ENCODE measurements around the gene RASGEF1C.
"Not testable (repeated sequence)": the region's sequence is repeated elsewhere in the genome, so short reads cannot be mapped to it uniquely, and the experiment has no call there.

The RASGEF1C gene

DNA sequence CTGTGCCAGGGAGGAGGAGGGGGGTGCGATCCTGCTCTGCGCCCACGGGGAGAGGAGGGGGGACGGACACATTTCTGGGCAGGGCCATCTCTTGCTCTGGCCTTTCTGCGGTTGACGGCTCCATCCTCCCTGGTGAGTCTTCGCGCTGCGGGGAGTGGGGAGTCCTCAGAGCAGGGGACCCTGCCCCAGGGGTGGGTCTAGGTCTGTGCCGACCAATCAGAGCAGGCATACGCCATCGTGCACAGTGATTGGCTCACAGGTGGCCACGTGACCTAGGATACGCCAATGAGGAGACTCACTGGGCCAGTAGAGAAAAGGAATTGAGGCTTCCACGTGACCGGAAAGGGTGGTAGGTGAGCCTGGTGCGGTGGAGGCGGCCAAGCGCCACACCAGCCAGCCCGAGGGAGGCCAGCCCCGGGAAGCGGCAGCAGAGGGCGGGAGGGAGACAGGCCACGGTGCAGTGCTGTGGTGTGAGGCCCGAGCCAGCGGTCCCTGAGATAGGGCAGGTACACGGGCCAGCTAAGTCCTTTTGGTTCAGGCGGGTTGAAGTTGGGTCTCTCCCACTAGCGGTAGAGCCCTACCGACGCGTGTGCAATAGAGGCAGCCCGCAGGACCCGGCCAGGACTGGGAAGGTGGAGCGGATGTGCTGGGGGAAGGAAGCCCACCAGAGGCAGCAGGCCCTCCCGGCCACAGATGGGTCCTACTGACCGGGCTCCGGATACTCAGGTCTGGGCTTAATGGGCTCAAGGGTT is 72.2 kb downstream of the RASGEF1C start:
- no peak for DNase-seq (ENCODE audit: low read depth in 1 of 2, low spot score in 1 of 2)

DNA sequence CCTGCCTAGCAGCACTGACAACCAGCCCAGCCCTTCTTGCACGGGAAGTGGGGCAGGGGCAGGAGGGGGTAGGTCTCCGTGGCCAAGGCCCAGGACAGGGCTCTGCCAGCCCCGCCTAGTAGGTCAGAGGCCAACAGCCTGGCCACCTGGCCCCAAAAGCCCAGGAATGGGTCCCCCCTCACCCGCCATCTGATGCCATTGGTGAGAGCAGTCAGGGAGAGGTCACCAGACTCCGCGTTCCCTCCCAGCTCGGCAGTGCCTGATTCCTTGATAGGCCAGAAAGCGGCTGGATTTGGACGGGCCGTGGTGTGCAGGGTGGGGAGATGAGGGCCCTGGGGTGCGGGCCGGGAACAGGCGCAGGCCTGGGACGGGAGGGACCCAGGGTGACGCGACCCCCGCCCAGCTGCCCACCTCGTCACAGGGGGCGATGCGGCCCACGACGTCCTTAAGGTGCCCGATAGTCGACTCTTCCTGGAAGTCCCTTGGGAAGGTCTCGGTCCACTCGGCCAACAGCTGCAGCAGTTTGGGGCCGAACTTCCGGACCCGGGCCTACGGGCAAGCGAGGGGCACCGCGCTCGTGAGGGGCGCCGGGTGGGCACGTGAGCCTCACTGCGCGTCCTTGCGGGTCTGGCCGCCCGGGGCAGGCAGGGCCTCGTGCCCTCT is 72.9 kb downstream of the RASGEF1C start:
- no peak for DNase-seq (ENCODE audit: low read depth in 1 of 2, low spot score in 1 of 2)

DNA sequence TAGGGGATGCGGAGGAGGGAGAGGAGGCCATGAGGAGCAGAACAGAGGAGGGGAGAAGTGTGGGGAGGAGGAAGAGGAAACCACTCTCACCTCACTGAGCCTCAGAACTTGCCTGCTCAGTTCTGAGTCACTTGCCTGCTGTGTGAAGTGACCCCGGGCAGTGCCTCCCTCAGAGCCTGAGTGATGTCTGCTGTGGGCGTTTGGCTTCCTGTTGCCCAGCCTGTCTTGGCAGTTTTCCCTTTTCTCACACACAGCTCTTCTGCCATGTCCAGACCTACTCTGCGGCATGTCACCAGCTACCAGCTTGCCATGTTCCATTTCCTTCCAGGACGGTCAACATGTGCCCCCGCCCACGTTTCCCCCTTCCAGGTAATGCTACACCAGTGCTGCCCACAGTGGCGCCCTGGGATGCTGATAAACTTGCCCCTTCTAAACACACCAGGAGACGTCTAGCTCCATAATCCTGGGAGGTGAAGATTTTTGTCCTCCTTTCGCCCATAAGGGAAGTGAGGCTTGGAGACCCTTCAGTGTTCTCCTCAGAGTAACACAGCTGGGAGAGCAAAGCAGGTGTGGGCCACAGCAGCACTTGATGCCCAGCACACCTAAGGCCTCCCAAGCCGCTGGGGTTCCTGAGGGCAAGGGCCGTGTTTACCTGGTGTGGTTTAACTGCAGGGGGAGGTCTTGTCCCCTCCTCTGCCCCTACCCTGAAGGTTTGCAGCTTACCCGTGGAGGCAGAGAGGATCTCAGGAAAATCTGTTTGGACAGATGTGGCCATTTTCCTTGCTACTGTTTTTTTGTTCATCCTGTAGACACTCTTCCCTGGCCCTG is 73.7 kb downstream of the RASGEF1C start:
- DNase-seq (ENCODE audit: low read depth in 1 of 2, low spot score in 1 of 2): no peak

DNA sequence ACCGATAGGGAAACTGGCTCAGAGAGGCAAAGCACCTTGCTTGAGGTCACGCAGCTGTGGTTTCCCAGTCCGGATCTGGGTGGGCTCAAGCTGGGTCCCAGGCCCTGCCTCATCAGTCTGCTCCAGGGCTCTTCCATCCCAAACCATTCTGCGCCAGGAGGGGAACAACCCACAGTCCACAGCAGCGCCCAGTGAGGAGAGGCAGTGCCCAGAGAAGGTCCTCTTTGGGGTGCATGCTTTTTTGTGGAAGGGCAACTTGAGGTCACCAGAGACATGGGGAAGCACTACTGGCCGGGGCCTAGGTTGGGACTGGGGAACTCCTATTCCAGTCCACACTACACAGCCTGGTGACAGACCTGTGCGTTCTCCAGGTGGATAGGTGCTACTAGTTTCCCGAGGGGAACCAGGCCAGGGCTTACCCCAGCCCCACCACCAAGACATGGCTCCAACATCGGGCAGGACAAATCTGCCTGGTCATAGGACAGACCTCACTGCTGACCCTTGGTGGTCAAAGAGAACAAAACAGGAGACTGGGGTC is 75.0 kb downstream of the RASGEF1C start:
- DNase-seq (ENCODE audit: low read depth in 1 of 2, low spot score in 1 of 2): no peak

DNA sequence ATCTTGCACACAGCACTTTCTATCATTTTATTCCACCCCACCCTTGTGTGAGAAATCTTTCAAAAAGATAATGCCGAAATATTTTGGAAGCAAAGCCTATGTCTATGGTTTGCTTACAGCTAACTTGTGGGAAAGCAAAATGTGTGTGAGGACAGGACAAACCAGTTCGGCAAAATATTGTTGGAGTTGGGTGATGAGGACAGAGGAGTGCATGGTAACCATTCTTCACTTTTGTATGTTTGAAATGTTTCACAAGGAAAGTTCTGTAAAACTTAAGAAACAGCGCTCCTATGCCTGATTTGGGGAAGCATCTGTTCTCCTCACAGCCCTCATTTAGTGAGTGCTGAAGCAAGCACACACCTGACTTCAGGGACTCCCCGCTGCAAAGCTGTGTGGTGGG is 75.5 kb downstream of the RASGEF1C start:
- DNase-seq (ENCODE audit: low read depth in 1 of 2, low spot score in 1 of 2): no peak

DNA sequence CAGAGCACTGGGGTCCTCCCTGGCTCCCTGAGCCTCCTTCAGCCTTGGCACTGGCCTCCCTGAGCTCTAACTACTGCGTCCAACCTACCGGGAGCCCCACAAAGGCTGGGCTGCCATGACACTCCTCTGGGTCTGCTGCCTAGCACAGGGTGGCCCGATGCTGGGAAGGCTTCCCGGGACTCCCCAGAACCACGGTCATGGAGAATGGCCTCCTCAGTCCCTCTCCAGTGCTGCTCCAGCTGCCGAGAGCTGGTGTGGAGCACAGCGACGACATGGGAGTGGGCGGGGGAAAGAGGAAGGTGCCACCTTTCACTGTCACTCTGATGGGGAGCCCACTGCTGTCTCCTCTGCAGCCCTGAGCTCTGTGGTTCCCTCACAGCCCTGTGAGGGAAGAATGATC is 76.0 kb downstream of the RASGEF1C start:
- DNase-seq (ENCODE audit: low read depth in 1 of 2, low spot score in 1 of 2): no peak

DNA sequence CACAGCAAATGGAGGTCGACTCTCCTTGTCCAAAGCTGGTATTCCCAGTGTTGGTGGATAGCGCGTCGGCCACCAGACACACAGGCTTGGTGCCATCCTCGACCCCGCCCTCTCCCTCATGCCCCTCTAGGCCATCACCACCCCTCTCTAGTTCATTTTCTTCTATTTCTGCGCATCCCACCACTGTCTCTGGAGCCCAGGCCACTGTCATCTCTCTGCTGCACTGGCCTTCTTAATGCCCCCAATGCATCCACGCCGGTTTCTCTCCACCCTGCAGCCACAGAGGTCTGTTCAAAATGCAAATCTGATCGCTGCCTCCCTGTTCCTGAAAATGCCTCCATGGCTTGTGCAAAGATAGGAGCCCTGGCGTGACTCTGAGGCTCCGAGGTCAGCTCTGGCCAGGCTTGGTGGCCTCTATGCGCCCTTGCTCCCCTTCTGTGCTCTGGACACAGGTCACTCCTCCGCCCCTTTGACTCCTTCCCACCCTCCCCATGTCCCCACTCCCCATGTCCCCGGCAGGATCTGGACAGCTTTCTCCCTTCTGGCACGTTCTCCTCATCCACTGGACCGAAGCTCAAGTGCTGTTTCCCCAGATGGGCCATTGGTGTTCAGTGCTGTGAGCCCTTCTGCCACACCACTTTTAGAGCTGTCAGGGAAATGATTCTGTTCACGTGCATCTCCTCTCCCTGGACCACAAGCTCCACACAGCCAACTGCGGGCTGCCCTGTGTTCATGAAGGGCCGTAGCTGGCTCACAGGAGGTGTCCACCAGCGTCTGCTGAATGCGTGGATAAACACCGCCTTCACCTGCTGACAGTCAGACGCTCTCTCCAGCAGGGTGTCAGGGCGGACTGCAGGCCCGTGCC is 77.9 kb downstream of the RASGEF1C start:
- DNase-seq (ENCODE audit: low read depth in 1 of 2, low spot score in 1 of 2): no peak

DNA sequence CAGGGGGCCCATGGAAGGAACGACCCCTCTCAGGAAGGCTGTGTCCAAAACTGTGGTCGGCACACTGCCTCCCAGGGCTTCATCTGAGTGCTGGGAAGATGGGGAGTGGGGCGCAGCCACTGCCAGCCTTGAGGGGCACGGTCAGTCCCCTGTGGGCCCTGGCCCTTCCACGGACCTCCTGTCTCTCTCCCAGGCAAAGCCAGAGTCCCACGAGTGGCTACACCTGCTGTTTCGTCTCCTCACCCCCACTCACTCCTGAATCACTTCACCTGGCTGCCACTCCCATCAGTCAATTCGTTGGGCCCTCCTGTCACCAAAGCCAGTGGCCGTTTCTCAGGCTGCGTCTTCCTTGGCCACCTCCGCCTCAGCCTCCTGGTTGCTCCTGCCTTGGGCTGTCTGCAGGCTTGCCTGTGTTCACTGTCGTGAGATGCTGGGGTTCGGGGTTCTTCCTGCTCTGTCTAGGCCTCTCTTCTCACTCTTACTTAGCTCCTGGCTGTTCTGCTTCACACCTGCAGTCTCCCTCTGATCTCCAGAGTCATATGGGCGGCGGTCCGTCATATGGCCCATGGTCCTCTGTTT is 78.6 kb downstream of the RASGEF1C start:
- no peak for DNase-seq (ENCODE audit: low read depth in 1 of 2, low spot score in 1 of 2)

DNA sequence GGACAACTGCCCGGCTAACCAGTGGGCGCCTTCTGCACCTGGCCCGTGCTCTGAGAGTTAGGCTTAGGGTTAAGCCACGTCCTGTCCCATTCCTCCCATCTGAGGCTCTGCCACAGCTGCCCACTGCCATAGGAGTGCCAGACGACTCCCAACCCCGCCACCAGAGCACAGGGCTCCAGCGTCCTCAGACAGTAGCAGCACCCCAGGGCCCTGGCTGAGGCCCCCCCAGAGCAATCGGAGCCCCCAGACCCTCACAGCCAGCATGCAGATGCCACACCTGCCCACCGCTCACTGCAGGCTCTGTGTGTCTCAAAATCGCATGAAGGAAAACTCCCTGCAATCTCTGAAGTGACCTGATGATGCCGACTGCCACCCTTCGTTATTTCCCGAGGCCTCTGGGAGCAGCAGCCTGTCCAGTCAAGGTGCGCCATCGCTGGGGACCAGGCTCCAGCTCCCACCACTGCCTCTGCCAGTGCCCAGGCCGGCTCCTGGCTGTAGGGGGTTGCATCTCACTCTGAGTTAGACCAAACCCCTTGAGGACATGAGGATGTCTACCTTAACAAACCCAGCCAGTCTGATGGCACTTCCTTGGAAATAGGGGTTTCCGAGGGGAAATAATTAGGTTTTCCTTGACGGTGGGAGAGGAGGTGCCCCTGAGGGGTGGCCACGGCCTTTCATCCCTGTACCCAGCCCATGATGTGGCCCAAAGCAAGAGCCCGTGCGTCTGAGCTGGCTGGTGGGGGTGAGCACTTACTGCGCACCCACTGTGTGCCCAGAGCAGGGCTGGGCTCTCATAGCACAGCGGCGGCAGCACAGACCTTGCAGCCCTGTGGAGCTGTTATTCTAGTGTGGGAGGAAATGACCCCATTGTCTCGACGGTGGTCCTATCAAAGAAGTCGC is 79.5 kb downstream of the RASGEF1C start:
- no peak for DNase-seq (ENCODE audit: low read depth in 1 of 2, low spot score in 1 of 2)

DNA sequence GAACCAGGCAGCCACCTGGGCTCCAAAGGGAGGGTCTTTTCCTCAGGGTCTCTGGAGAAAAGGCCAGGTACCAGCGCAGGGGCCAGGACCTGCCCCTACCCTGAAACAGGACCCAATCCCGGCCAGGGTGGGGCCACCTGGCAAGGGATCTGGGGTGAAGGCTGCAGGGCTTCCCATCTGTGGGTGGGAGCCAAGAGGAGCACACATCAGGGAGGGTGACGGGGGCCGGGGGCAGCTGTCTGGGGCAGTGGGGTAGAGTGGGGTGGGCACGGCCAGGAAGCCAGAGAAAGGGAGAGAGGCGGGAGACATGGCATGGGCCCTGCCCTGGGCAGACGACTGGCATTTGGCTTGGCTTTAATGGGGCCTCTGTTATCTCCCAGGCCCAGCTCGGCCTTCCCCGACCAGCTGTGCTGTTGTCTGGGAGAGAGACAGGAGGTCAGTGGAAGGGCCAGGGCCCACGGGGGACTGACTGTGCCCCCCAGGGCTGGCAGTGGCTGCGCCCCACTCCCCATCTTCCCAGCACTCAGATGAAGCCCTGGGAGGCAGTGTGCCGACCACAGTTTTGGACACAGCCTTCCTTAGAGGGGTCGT is 80.2 kb downstream of the RASGEF1C start:
- no peak for DNase-seq (ENCODE audit: low read depth in 1 of 2, low spot score in 1 of 2)

DNA sequence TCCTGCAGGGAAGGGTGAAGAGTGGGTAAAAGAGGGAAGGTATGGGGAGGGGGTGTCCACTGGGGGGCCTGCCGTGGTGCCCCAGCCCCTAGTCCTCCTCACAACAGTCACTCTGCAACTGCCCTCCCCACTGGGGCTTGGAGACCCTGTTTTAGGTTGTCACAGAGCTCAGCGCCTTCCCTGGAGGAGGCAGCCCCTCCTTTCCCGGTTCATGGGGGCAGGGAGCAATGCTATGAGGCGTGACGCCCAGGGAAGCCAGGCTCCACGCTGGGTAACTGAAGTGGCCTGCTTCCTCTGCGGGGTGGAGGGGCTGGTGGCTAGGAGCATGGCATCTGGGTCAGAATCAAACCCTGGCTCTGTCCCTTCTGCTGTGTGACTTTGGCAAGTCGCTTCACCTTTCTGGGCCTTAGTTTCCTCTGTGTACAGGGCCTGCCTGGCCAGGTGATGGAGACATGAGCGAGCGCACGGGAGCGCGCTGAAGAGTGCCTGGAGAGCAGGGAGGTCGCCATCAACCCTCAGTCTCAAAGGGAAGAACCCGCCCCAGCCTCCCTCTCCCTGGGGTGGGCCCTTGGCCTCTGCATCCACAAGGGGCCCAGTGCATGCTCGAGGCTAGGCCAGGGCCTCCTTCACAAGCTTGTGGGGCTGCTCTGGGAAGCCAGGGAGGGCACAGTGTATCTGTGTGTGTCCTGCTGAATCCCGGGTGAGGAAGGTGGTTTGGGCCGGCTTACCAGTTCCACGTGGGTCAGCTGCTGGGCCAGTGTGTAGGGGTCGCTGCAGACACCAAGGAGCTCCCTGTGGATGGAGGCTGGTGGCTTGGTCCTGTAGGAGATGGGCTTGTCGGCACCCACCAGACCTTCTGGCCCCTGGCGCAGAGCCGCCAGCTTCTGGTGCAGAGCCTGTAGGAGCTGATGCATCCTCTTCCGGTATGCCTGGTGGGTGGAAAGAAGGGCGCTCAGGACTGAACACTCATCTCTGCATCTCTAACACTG is 81.0 kb downstream of the RASGEF1C start:
- no peak for DNase-seq (ENCODE audit: low read depth in 1 of 2, low spot score in 1 of 2)

DNA sequence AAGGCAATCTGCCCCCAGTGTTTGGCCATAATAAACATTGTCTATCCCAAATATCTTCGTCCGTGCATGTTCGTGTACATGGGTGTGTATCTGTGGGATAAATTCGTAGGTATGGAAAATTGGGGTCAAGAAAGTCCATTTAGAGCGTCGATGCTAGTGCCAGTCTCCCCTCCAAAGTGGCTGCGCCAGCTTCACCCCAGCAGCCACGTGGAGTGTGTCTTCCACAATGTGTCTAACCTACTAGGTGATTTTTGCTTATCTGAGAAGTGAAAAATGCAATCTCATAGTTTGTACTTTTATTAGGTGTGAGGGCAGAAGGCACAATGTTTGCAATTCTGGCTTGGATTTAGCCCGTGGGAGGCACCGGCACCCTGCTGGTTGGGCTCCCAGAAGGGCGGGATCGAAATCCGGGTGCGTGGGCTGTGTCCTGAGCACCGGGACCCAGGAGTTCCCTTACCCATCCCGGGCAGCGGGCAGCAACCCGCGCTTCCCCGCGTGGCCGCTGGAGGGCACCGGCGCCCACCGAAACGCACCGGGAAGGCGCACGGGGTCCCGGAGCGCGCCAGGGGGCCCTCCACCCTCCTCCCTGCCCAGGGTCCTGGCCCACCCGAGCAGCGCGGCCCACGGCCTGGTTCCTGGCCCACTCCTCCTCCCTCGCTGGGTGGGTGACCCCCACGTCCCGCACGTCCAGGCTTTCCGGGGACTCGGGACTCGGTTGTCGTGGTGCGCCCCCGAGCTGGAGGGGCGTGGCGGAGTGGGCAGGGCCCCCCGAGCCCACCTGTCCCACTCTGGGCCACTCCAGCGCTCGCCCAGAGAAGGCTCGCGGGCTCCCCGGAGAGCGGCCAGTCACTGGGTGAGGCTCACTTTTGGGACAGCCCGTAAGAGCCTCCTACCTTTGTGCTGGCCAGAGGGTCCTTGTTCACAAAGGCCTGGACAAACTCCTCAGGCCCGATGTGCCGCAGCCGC is 82.0 kb downstream of the RASGEF1C start:
- no peak for DNase-seq (ENCODE audit: low read depth in 1 of 2, low spot score in 1 of 2)

DNA sequence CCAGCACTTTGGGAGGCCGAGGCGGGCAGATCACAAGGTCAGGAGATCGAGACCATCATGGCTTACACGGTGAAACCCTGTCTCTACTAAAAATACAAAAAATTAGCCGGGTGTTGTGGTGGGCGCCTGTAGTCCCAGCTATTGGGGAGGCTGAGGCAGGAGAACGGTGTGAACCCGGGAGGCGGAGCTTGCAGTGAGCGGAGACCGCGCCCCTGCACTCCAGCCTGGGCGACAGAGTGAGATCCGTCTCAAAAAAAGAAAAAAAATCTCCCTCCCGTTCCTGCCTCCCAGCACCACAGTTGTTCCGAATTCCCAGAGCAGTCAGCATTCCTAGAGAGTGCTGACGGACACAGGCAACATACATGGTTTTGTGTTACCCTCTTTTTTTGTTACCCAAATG is 82.9 kb downstream of the RASGEF1C start:
- not testable (repeated sequence) for DNase-seq (ENCODE audit: low read depth in 1 of 2, low spot score in 1 of 2)

DNA sequence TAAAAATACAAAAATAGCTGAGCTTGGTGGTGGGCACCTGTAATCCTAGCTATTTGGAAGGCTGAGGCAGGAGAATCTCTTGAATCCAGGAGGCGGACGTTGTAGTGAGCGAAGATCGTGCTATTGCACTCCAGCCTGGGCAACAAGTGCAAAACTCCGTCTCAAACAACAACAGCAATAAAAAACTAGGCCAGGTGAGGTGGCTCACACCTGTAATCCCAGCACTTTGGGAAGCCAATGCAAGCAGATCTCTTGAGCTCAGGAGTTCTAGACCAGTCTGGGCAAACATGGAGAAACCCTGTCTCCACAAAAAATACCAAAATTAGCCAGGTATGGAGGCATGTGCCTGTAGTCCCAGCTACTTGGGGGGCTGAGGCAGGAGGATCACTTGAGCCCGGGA is 84.3 kb downstream of the RASGEF1C start:
- DNase-seq (ENCODE audit: low read depth in 1 of 2, low spot score in 1 of 2): not testable (repeated sequence)

DNA sequence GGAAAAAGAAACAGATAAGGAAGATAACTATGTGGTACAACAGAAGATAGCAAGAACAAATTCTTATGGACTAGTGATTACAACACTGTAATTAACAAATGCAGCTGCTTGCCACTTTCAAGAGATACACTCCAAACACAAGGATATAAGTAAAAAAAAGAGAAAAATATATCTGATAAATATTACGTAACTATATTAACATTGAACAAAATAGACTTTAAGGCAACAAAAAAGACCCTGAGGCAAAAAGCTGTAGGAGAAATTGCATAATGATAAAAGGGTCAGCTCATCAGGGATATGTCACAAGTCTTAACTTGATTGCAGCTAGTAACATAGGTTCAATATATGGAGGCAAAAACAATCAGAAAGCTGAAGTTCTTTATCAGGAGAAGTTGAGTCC is 86.1 kb downstream of the RASGEF1C start:
- DNase-seq (ENCODE audit: low read depth in 1 of 2, low spot score in 1 of 2): no peak

DNA sequence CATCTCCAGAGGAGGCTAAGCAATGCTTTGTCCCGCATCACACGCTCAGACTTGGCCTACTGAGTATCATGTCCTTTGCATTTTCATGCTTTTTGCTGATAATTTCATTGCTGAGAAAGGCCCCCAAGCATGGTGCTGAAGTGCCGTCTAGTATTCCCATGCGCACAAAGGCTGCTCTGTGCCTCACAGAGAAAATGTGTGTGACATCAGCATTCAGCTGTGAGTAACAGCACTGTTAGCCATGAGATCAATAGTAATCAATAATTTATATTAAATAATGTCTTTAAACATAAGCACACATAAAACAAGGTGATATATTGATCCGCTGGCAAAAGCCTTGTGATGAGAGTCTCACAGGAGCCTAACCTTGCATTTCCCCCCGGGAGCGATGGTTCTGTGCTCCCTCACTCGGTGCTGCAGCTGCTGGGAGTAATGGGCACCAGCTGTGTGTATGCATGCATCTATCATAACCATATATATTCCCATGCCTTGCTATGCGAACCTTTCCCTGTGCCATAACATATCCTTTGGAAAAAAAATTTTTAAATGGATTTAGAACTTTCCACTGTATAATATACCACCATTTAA is 87.1 kb downstream of the RASGEF1C start:
- DNase-seq (ENCODE audit: low read depth in 1 of 2, low spot score in 1 of 2): no peak
